GM21619 (cell line): ENCODE data around the gene AP1AR.
A peak's percentile ranks its signal among the peaks of the same experiment; 100 is the strongest.
"Not testable (repeated sequence)": the region's sequence is repeated elsewhere in the genome, so short reads cannot be mapped to it uniquely, and the experiment has no call there.

ENCODE experiments used
- ATAC-seq: cut with Tn5 transposase; IDR thresholded peaks from one replicate; pipeline ENCODE4 v1.9.1; 2021; ENCODE audit not compliant: unreplicated experiment

AP1AR gene

DNA sequence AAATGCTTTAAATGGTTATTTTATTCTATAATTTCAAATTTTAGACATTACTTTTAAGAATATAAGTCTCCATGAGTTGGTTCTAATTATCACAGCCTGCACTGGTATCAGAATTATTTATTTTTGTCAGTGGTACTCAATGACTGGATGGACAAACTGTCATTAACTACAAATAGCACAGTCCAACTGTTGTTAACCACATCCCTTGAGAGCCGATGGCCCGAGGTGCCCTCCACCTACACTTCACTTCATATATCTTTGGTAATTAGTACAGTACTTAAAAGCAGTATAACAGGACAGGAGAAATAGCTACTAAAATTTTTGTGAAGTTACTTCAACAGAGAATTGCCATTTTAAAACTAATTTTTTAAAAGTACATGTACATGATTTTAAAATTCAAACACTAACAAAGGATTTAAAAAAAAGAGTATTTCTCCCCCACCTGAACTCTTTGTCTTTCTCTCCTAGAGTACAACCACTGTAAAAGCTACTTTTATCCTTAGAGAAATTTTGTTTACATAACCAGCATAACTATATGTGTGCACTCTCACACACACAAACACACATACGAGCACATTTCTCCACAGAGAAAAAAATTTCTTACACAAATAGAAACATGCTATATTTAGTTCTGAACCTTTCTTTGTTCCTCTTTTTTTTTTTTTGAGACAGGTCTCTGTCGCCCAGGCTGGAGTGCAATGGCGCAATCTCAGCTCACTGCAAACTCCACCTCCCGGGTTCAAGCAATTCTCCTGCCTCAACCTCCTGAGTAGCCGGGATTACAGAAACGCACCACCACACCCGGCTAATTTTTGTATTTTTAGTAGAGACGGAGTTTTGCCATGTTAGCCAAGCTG, 47.7 kb downstream of the AP1AR start:
- peak; percentile 65 for ATAC-seq

DNA sequence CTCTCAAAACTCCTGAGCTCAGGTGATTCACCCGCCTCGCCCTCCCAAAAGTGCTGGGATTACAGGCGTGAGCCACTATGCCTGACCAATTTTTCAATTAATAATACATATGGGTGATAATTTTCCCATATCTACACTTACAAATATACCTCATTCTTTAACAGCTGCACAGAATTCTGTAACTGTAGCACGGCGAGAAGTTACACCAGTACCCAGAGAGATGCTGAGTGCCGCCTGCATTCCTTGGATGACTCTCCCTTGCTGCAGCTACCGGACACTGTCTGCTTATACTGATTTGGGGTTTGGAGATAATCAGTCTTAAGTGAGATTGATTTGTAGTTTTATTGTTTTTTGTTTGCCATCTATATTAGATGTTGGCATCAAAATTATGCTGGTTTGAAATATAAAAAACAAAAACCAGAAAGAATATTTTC, 48.3 kb downstream of the AP1AR start:
- ATAC-seq = peak; percentile 15

- ATAC-seq = no peak
These were observed 48.9 kb downstream of the AP1AR start for GRCh38 chr4:112280386-112281056.

DNA sequence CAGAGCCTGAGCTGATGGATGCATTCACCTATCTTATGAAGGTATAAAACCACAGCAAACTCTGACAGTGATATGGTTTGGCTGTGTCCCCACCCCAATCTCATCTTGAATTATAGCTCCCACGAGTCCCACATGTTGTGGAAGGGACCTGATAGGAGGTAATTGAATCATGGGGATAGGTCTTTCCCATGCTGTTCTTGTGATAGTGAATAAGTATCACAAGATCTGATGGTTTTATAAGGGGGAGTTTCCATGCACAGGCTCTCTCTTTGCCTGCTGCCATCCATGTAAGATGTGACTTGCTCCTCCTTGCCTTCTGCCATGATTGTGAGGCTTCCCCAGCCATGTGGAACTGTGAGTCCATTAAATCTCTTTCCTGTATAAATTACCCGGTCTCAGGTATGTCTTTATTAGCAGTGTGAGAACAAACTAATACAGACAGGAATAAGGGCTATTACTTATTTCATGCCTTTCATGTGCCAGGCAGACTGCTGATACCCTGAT, 50.4 kb downstream of the AP1AR start:
- not testable (repeated sequence) for ATAC-seq

GRCh38 chr4:112282860-112283667, 51.5 kb downstream of the AP1AR start:
- ATAC-seq = no peak

GRCh38 chr4:112284166-112284565, 52.6 kb downstream of the AP1AR start:
- no peak for ATAC-seq

- no peak for ATAC-seq
These were observed 53.2 kb downstream of the AP1AR start for GRCh38 chr4:112284662-112285411.

DNA sequence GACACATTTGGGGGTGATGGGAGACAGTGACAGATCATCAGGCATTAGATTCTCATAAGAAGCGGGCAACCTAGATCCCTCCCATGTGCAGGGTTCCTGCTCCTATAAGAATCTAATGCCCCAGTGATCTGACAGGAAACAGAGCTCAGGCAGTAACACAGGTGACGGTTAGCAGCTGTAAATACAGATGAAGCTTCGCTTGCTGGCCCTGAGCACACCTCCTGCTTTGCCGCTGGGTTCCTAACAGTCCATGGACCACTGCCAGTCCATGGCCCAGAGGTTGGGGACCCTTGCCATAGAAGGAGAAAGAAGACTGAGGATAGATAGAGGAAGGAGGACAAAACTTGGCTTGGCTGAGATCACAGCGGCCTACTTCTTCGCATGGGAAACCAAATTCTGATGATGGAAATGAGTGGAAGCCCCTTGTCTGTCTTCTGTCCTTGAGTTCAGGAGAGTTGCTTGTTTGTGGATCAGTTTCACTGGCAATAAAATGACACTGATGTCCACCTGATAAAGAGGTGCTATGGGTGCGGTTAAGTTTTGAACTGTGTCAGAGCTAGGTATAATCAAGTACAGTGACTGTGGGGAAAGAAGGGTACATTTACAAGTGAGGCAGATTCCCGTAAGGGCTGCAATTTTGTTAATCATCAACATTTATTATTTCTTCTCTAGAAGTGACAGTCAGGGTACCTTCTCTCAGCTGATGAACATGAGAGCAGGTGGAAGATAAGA, 55.8 kb downstream of the AP1AR start:
- peak; percentile 31 for ATAC-seq

DNA sequence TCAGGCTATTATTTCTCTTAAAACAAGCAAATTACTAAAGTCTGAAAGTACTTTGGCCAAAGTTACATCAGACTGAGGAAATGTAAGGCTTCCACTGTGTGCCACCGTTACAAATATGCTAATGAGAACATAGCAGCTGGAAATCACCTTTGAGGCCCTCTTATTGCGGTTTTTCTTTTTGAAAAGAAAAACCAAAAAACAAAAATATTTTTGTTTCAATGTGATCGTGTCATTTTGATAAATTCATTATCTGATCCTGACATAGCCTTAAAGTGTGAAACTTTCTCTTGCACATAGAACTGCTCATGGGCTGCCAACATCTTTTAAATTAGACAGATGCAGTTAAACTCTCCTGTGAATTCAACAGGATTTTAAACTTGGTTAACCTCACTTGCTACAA, 56.9 kb downstream of the AP1AR start:
- ATAC-seq = peak; percentile 26

- no peak for ATAC-seq
These were observed 58.0 kb downstream of the AP1AR start for GRCh38 chr4:112289407-112290253.

DNA sequence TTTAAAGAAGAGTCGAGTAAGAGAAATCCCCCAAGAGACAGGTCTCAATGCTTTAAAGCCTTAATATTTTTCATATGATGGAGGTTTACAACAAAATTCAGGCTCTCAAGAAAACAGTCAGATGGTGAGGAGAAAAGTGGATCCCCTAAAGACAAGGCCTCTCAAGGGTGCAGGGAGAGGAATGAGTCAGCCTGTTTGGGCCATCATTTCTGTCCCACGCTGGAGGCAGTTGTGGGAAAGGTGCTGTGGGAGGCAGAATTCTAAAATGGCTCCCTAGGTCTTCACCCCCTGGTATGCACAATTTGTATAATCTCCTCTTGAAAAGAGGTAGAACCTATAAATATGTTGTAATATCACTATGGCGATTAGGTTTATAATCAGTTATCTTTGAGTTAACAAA, 58.8 kb downstream of the AP1AR start:
- ATAC-seq = no peak

- peak; percentile 88 for ATAC-seq
These were observed 65.6 kb downstream of the AP1AR start, which contains the start of gene ALPK1 for GRCh38 chr4:112296949-112297880. Gene ALPK1, plus strand, starts transcription at chr4:112297369.

DNA sequence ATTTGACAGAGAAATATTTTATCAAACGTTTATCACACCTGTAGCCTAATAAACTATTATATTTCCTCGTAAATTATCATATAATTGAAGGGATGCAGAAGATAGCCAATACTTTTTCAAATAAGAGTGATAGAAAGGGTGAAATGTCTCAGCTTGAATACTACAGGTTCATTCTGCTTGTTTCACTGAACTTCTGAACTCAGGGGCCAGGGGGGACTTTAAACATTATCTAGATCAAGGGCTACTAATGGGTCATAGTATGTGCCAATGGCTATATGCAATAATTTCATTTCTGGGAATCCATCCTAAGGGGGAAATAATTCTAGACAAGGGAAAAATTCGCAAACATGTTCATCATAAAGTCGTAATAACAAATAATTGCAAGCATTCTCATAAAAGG, 68.1 kb downstream of the AP1AR start:
- ATAC-seq = no peak

DNA sequence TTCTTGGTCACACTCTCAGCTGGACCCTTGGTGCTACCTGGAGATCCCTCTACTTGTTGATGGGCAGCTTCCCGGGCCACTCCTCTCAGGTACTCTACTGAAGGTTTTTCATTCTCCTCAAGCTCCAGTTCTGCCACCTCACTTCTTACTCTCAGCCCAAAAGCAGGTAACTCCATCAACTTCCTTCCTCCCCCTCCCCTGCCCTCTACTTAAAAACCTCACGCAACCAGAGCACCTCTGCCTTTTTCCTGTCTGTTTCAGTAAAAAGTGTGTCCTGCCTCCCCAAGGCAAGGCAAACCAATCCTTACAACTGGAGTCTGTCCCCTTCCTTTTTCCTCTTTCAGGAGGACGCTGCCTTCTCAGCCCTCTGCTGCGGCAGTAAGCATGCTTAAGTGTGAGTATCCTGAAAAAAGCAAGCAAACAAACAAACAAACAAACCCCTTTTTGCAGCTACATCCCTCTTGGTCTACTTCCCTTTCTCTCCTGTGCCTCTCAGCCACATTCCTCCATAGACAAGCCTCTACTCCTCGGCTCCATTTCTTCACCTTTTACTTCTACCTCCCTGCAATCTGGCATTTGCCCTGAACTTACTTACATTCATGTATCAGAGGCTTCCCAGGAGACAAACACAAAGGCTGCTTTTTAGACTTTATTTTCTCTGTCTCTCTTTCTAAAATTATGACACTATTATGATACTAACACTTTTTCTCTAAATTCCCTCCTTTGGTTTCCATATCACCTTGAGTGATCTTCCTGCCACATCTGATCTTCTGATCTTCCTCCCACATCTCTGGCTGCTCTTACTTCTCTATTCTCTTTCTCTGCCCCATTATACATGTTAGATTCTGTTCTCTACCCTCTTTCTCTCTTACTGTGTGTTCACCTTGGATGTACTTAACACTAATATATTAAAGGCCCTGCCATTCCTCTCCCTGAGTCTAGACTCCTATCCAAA, 71.0 kb downstream of the AP1AR start:
- ATAC-seq = peak; percentile 60

- ATAC-seq = not testable (repeated sequence)
These were observed 73.9 kb downstream of the AP1AR start for GRCh38 chr4:112305477-112305876.

- ATAC-seq = not testable (repeated sequence)
These were observed 77.7 kb downstream of the AP1AR start for GRCh38 chr4:112309263-112309791.
